T-cell (primary cell): ENCODE data around the gene PRTG. TPM values are rescaled to one million over a fixed set of nuclear protein-coding genes. Genes with fewer than 3 reads are reported as not detected.
A peak's percentile ranks its signal among the peaks of the same experiment; 100 is the strongest.

Experiments used
- ATAC-seq, 4 experiments: fragments of 200-7000 bp in 3 of 4; fragments of 150-1000 bp in 1 of 4; cut with Tn5 transposase; replicated peaks in 1 of 4; 1 replicate in 3 of 4; 2 replicates in 1 of 4; pipeline ENCODE4 v1.10.0; 2021; ENCODE audit warnings: moderate library complexity in 3 of 4, mild to moderate bottlenecking in 2 of 4, moderate number of reproducible peaks in 1 of 4
- CTCF ChIA-PET, 2 donors: fragments of 300-600 bp; sonication (Branson Sonifier 250); formaldehyde crosslinking; loops; one replicate each; lab custom pipeline; 2022; ENCODE audit warnings: antibody characterized with exemption in 2 of 2; lab: Charles Lee
- POLR2A ChIA-PET, 2 donors: fragments of 300-600 bp; sonication (Branson Sonifier 250); formaldehyde crosslinking; loops; one replicate each; lab custom pipeline; 2022; ENCODE audit warnings: antibody characterized with exemption in 2 of 2; lab: Charles Lee
- DNase-seq, 35 experiments: peaks; one replicate each; pipeline versions ENCODE4 v3.0.0 to v3.0.0-alpha.2; 2013 to 2023
- H3K27ac ChIP-seq: one replicate; pipeline ENCODE4 v1.5.1; 2013; ENCODE audit warnings: low read length
- H3K27me3 ChIP-seq, 2 experiments: replicated peaks in 1 of 2; 1 replicate in 1 of 2; 2 replicates in 1 of 2; pipeline versions ENCODE4 v1.6.1 to v1.7.0; 2013; ENCODE audit warnings: low read length in 1 of 2, mixed read lengths in 1 of 2; ENCODE audit not compliant: control insufficient read depth in 2 of 2, insufficient read depth in 2 of 2; ENCODE audit errors: extremely low read depth in 1 of 2
- H3K36me3 ChIP-seq, 2 donors: 1 replicate in 1 of 2; 2 replicates in 1 of 2; pipeline versions ENCODE4 v1.6.1 to v1.7.0; 2013; ENCODE audit warnings: low read length in 1 of 2; ENCODE audit not compliant: control insufficient read depth in 2 of 2, insufficient read depth in 1 of 2; ENCODE audit errors: extremely low read depth in 1 of 2
- H3K4me1 ChIP-seq, 2 experiments: 1 replicate in 1 of 2; 2 replicates in 1 of 2; pipeline versions ENCODE4 v1.6.1 to v1.7.0; 2013; ENCODE audit warnings: low read length in 2 of 2, mixed read lengths in 1 of 2; ENCODE audit not compliant: insufficient read depth in 2 of 2, control insufficient read depth in 1 of 2; ENCODE audit errors: extremely low read depth in 1 of 2
- H3K4me3 ChIP-seq, 2 donors: 1 replicate in 1 of 2; 2 replicates in 1 of 2; pipeline versions ENCODE4 v1.5.1 to v1.7.0; 2013; ENCODE audit warnings: mild to moderate bottlenecking in 2 of 2, low read length in 1 of 2, moderate library complexity in 1 of 2; ENCODE audit not compliant: control insufficient read depth in 1 of 2; ENCODE audit errors: extremely low read depth in 1 of 2
- H3K9me3 ChIP-seq: 2 replicates; pipeline ENCODE4 v1.7.0; 2013
- H3K27ac Mint-ChIP-seq, 2 donors: one replicate each; pipeline ENCODE4 v1.8.0; 2020 to 2021; ENCODE audit warnings: mild to moderate bottlenecking in 2 of 2, mixed read lengths in 2 of 2
- H3K27me3 Mint-ChIP-seq, 2 donors: one replicate each; pipeline ENCODE4 v1.8.0; 2021 to 2022; ENCODE audit warnings: mixed read lengths in 2 of 2
- H3K36me3 Mint-ChIP-seq: one replicate; pipeline ENCODE4 v1.8.0; 2021; ENCODE audit warnings: mixed read lengths
- H3K4me1 Mint-ChIP-seq, 3 donors: one replicate each; pipeline ENCODE4 v1.8.0; 2020 to 2022; ENCODE audit warnings: mixed read lengths in 3 of 3, mild to moderate bottlenecking in 1 of 3
- H3K4me3 Mint-ChIP-seq, 3 donors: one replicate each; pipeline ENCODE4 v1.8.0; 2020 to 2022; ENCODE audit warnings: mild to moderate bottlenecking in 3 of 3, mixed read lengths in 3 of 3, moderate library complexity in 3 of 3
- H3K9me3 Mint-ChIP-seq, 3 donors: one replicate each; pipeline ENCODE4 v1.8.0; 2020 to 2022; ENCODE audit warnings: mixed read lengths in 3 of 3
- WGBS: methylation state at CpG from one replicate; pipeline ENCODE4 v1.1.5; 2013; ENCODE audit warnings: missing lambda C conversion rate; ENCODE audit not compliant: insufficient coverage; 5-methylcytosine and 5-hydroxymethylcytosine counted together
- total RNA-seq, 35 experiments: library from RNA in 6 of 35; stranded (reverse) in 6 of 35; fragments of 120-200 nt in 1 of 35; gene quantifications; one replicate each; pipeline versions ENCODE4 v1.2.1 to v1.2.4 and lab custom pipeline; 2013 to 2026

PRTG gene
- total RNA-seq, 5 donors from 2014 or later (not counting 1 experiment from before 2014, with no cell fraction given), result 0.06 to 0.16 (median 0.09) TPM; not detected in 2

GRCh38 chr15:55784286-55784685 lies 41.3 kb upstream of the PRTG start:
- ATAC-seq, result no peak
- Histone ChIP-seq H3K36me3 (no peaks in the 10 kb centered on the region), H3K9me3 (no peaks in the 10 kb centered on the region), H3K27ac (no peak overlapping the region), H3K27me3 (peaks cover 0 to 3% of the 10 kb centered on the region in 2 experiments), H3K4me3 (no peak overlapping the region), H3K4me1 (no peaks in the 10 kb centered on the region)
- H3K4me3 Mint-ChIP-seq, result no peak overlapping the region
- CTCF ChIA-PET, result interaction anchor here in 1 of 2 donors (0.7 kb wide), 1 partner anchor 72 kb away, joined by 3 read pairs; no protein-coding TSS in a partner anchor
- peaks cover 15 to 19% of the 10 kb centered on the region in 2 donors for H3K27me3 Mint-ChIP-seq
- H3K27ac Mint-ChIP-seq, result no peak overlapping the region
- DNase-seq, result no peak
- H3K36me3 Mint-ChIP-seq, result no peaks in the 10 kb centered on the region
- no peaks in the 10 kb centered on the region for H3K4me1 Mint-ChIP-seq
- H3K9me3 Mint-ChIP-seq, result no peaks in the 10 kb centered on the region
- POLR2A ChIA-PET, result no interaction called here

GRCh38 chr15:55782901-55783300 lies 39.9 kb upstream of the PRTG start:
- H3K27me3 Mint-ChIP-seq, result peaks cover 17 to 24% of the 10 kb centered on the region in 2 donors
- WGBS, result 95% methylated on average over 2 of the region's 3 CpGs
- ChIA-PET POLR2A (no interaction called here), CTCF (interaction anchor here in 1 of 2 donors (0.6 kb wide), 1 partner anchor 14 kb away, joined by 3 read pairs; no protein-coding TSS in a partner anchor)
- no peaks in the 10 kb centered on the region for H3K4me1 Mint-ChIP-seq
- H3K9me3 ChIP-seq, result no peaks in the 10 kb centered on the region
- ATAC-seq (no peak), DNase-seq (no peak)
- H3K36me3 ChIP-seq, result no peaks in the 10 kb centered on the region
- no peaks in the 10 kb centered on the region for H3K4me1 ChIP-seq
- H3K4me3 ChIP-seq, result no peak overlapping the region
- no peak overlapping the region for H3K27ac ChIP-seq
- H3K4me3 Mint-ChIP-seq, result no peak overlapping the region
- no peak overlapping the region for H3K27ac Mint-ChIP-seq
- H3K36me3 Mint-ChIP-seq, result no peaks in the 10 kb centered on the region
- peaks cover 0 to 3% of the 10 kb centered on the region in 2 experiments for H3K27me3 ChIP-seq
- no peaks in the 10 kb centered on the region for H3K9me3 Mint-ChIP-seq

GRCh38 chr15:55780292-55780691 lies 37.3 kb upstream of the PRTG start:
- Mint-ChIP-seq H3K36me3 (no peaks in the 10 kb centered on the region), H3K27me3 (peaks cover 16 to 19% of the 10 kb centered on the region in 2 donors), H3K27ac (no peak overlapping the region), H3K4me1 (no peaks in the 10 kb centered on the region), H3K4me3 (no peak overlapping the region), H3K9me3 (no peaks in the 10 kb centered on the region)
- H3K27ac ChIP-seq, result no peak overlapping the region
- no peaks in the 10 kb centered on the region for H3K4me1 ChIP-seq
- DNase-seq (no peak), ATAC-seq (no peak)
- no peaks in the 10 kb centered on the region for H3K27me3 ChIP-seq
- H3K9me3 ChIP-seq, result no peaks in the 10 kb centered on the region
- ChIA-PET CTCF (no interaction called here), POLR2A (no interaction called here)
- H3K36me3 ChIP-seq, result no peaks in the 10 kb centered on the region
- WGBS, result no CpG with 5 or more reads among the region's 2 CpGs
- H3K4me3 ChIP-seq, result no peak overlapping the region

GRCh38 chr15:55778932-55779331 lies 36.0 kb upstream of the PRTG start:
- H3K4me1 Mint-ChIP-seq, result no peaks in the 10 kb centered on the region
- H3K36me3 ChIP-seq, result no peaks in the 10 kb centered on the region
- H3K4me1 ChIP-seq, result no peaks in the 10 kb centered on the region
- ATAC-seq (no peak), DNase-seq (no peak)
- WGBS, result 72% methylated on average over 3 of the region's 3 CpGs
- no peak overlapping the region for H3K27ac Mint-ChIP-seq
- no peaks in the 10 kb centered on the region for H3K27me3 ChIP-seq
- POLR2A ChIA-PET, result no interaction called here
- no peak overlapping the region for H3K27ac ChIP-seq
- H3K4me3 Mint-ChIP-seq, result no peak overlapping the region
- CTCF ChIA-PET, result no interaction called here
- no peaks in the 10 kb centered on the region for H3K9me3 ChIP-seq
- no peaks in the 10 kb centered on the region for H3K36me3 Mint-ChIP-seq
- H3K9me3 Mint-ChIP-seq, result no peaks in the 10 kb centered on the region
- H3K4me3 ChIP-seq, result no peak overlapping the region
- H3K27me3 Mint-ChIP-seq, result peaks cover 19 to 21% of the 10 kb centered on the region in 2 donors

- no peaks in the 10 kb centered on the region for H3K4me1 Mint-ChIP-seq
- H3K4me1 ChIP-seq, result no peaks in the 10 kb centered on the region
- H3K27ac ChIP-seq, result no peak overlapping the region
- no peak overlapping the region for H3K4me3 Mint-ChIP-seq
- no peaks in the 10 kb centered on the region for H3K9me3 ChIP-seq
- H3K36me3 ChIP-seq, result no peaks in the 10 kb centered on the region
- ChIA-PET CTCF (no interaction called here), POLR2A (no interaction called here)
- H3K4me3 ChIP-seq, result no peak overlapping the region
- H3K27ac Mint-ChIP-seq, result no peak overlapping the region
- H3K27me3 ChIP-seq, result no peaks in the 10 kb centered on the region
- H3K9me3 Mint-ChIP-seq, result no peaks in the 10 kb centered on the region
- DNase-seq, result no peak
- no peaks in the 10 kb centered on the region for H3K36me3 Mint-ChIP-seq
- 88% methylated on average over 2 of the region's 4 CpGs for WGBS
- peaks cover 15 to 33% of the 10 kb centered on the region in 2 donors for H3K27me3 Mint-ChIP-seq
- ATAC-seq, result no peak
Measured at GRCh38 chr15:55775316-55775715, 32.4 kb upstream of the PRTG start.

GRCh38 chr15:55774113-55774970 lies 31.4 kb upstream of the PRTG start:
- DNase-seq, result peak in 23 of 35 experiments; percentile 0 to 38 (median 11)
- Histone ChIP-seq H3K9me3 (no peaks in the 10 kb centered on the region), H3K4me1 (no peaks in the 10 kb centered on the region), H3K27ac (no peak overlapping the region), H3K4me3 (no peak overlapping the region), H3K36me3 (no peaks in the 10 kb centered on the region), H3K27me3 (no peaks in the 10 kb centered on the region)
- Mint-ChIP-seq H3K4me1 (no peaks in the 10 kb centered on the region), H3K4me3 (no peak overlapping the region), H3K27me3 (peaks cover 5 to 28% of the 10 kb centered on the region in 2 donors), H3K36me3 (no peaks in the 10 kb centered on the region), H3K27ac (no peak overlapping the region), H3K9me3 (no peaks in the 10 kb centered on the region)
- ChIA-PET POLR2A (no interaction called here), CTCF (interaction anchor here (0.7 to 1.1 kb wide), 2 partner anchors 23 to 121 kb away, joined by 3 to 5 read pairs; no protein-coding TSS in a partner anchor)
- peak in 1 of 4 experiments; percentile 32 for ATAC-seq
- 57% methylated on average over 3 of the region's 9 CpGs for WGBS
